AG10803 (cell line): Measurements from ENCODE around the gene PNMA8B.

Experiments
- DNase-seq: peaks from one replicate; pipeline ENCODE4 v3.0.0; 2010; ENCODE audit warnings: low read depth
- H3K4me3 ChIP-seq: 2 replicates; pipeline ENCODE4 v1.5.1; 2011; ENCODE audit warnings: mild to moderate bottlenecking, low read length, control low read depth
- TF ChIP-seq, protein P1 (sequence below): conservative IDR thresholded peaks from 2 replicates; pipeline ENCODE4 v1.5.1; 2011; ENCODE audit warnings: mild to moderate bottlenecking, low read length, control low read depth, inconsistent platforms

Gene PNMA8B

DNA sequence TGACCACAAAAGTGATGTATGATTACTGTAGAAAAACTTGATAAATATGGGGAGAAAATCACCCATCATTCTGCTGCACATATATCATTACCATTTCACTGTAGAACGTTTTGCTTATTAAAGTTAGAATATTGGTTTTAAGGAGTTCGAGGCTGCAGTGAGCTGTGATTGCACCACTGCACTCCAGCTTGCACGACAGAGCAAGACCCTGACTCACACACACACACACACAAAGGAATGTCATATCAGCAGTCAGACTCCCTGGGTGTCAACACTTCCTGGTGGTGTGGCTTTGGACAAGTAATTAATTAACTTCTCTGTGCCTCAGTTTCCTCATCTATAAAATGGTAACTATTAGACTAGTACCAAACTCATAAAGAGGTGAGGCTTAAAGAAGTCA lies 13.0 kb downstream of the PNMA8B start:
- TF ChIP-seq, protein P1, sequence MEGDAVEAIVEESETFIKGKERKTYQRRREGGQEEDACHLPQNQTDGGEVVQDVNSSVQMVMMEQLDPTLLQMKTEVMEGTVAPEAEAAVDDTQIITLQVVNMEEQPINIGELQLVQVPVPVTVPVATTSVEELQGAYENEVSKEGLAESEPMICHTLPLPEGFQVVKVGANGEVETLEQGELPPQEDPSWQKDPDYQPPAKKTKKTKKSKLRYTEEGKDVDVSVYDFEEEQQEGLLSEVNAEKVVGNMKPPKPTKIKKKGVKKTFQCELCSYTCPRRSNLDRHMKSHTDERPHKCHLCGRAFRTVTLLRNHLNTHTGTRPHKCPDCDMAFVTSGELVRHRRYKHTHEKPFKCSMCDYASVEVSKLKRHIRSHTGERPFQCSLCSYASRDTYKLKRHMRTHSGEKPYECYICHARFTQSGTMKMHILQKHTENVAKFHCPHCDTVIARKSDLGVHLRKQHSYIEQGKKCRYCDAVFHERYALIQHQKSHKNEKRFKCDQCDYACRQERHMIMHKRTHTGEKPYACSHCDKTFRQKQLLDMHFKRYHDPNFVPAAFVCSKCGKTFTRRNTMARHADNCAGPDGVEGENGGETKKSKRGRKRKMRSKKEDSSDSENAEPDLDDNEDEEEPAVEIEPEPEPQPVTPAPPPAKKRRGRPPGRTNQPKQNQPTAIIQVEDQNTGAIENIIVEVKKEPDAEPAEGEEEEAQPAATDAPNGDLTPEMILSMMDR = no peak
- DNase-seq = peak; percentile 54
- no peak overlapping the region for H3K4me3 ChIP-seq

DNA sequence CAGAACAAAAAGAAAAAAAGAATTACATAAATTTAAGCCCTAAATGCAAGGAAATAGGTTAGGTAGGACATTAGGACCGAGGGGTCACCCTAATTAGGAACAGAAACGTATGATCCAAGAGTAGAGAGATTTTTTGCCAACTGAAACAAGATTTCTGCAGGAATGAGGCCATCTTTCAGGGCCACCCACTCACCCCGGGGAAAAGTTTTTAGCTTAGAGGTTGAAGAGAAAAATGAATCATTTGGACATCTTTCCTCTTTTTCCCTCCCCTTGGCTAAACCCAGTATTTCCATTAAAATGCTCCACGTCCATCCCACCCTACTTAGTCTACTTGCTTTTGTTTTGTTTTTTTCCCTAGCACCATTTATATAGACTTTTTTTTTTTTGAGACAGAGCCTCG lies 13.7 kb downstream of the PNMA8B start:
- TF ChIP-seq, protein P1 = no peak
- H3K4me3 ChIP-seq = no peak overlapping the region
- DNase-seq = peak; percentile 35

DNA sequence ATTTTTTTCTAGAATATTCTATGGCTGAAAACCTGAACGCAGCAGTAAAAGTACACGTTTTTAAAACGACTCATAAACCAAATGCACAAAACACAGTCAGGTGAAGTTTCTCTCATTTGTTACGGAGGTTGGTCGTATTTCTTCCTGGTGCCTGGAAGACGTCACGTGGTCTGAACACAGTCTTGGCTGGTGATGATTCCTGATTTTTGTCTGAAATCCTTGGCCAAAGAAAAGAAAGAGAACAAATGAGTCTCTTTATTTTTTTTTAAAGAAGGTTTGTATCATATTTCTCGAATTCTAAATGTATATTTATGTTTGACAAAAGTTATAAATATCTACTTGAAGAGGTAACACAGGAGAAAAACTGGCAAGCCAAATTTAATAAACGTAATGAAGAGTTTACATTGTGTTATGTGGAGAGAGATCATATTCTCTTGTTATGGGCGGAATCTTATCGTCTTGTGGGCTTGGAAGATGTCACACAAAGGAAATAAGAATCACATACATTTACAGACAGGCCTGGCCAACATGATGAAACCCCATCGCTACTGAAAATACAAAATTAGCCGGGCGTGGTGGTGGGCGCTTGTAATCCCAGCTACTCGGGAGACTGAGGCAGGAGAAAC lies 14.3 kb downstream of the PNMA8B start:
- no peak overlapping the region for H3K4me3 ChIP-seq
- TF ChIP-seq, protein P1 = no peak
- DNase-seq = no peak

DNA sequence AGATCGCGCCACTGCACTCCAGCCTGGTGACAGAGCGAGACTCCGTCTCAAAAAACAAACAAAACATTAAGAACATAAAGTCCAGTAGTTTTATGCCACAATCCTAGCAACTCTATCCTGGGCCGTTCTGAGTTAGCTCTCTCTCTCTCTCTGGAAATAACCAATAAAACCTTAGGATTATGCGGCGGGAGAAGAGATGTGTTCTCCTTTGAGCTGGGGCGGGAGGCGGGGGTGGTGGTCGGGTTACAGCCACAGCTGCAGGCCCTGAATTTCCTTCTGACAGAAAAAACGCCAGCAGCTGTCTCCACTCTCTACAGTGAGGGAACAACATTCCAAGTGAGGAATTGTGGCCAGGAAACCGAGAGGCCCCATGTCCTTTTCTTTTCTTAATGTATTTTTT lies 15.3 kb downstream of the PNMA8B start:
- DNase-seq = peak; percentile 61
- H3K4me3 ChIP-seq = no peak overlapping the region

DNA sequence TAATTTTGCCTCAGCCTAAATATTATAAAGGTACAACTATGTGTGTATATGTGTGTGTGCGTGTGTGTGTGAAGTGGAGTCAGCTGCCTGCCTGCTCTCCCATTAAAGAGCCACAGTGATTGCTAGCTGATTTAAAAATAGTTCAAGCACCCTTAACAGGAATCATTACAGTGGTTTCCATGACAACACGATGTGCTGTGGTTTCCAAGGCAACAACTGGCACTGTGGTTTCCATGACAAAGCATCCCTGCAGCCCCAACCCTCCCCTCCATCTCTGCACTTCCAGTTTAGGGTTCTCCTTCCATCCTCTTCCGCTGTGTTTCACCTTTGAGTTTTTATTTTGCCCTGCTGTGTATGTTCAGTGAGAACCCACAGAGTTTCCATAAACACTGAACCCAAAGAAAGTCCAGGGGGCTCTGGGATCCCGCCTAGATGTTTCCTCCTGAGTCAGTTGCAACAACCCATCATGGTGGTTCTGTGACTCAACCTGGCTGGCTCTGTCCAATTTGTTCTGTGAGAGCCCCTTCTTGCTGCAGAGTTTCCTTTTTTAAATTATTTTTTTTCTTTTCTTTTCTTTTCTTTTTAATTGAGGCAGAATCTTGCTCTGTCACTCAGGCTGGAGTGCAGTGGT lies 17.2 kb downstream of the PNMA8B start:
- peak; percentile 54 for DNase-seq
- H3K4me3 ChIP-seq = no peak overlapping the region
- TF ChIP-seq, protein P1 = no peak

More for the DNA sequence above, 15.3 kb downstream of the PNMA8B start:
- TF ChIP-seq, protein P1 = no peak

DNA sequence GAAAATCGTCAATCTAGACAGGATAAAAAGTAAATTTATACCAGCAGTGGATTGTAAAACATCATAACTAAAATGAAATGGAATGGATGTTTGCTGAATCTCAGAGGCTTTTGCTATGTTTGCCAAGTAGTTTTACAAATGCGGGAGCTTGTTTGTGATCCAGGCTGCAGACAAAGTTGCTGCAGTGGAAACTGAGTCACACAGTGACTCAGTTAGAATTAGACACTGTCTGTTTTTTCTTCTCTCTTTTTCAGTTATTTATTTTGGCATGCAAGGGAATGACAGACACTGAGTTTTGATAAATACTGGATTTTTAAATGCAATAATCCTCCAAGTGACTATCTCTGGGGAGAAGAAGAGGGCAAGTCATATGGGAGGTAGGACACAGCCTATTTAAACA lies 19.7 kb downstream of the PNMA8B start:
- DNase-seq = no peak
- TF ChIP-seq, protein P1 = no peak
- H3K4me3 ChIP-seq = no peak overlapping the region

DNA sequence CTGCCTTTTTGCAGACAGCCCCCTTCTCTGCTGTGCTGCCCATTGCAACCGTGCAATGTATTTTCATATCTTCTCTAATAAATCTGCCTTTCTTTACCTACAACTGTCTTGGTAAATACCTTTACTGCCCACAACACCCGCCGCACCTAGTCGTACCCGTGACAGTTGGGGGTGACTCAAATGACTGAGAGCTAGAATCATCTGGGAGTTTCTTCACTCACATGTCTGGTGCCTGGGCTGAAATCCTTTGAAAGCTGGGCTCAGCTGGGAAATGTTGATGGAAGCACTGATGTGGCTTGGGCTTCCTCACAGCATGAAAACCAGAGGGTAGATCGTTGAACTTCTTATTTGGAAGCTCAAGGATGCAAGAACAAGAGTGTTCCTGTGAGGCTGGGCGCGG lies 21.5 kb downstream of the PNMA8B start:
- TF ChIP-seq, protein P1 = no peak
- no peak for DNase-seq
- no peak overlapping the region for H3K4me3 ChIP-seq
